Epithelial cell of prostate (primary cell): ENCODE results near the gene CASP6.

Source experiments
- DNase-seq: peaks from one replicate; pipeline ENCODE4 v3.0.0-alpha.2; 2011; ENCODE audit warnings: low read depth, low spot score
- H3K27ac ChIP-seq: fragments of 450-650 bp; 2 replicates; pipeline ENCODE4 v1.5.1; 2017; ENCODE audit warnings: mild to moderate bottlenecking

CASP6 gene

GRCh38 chr4:109702950-109703663, at the start of gene CASP6:
TSS of gene CASP6 (minus strand) at chr4:109703445. CDS start at chr4:109703395, 50 bp downstream.
- no peak for DNase-seq
- peak within 1 kb of the TSS; percentile 64 for H3K27ac ChIP-seq

DNA sequence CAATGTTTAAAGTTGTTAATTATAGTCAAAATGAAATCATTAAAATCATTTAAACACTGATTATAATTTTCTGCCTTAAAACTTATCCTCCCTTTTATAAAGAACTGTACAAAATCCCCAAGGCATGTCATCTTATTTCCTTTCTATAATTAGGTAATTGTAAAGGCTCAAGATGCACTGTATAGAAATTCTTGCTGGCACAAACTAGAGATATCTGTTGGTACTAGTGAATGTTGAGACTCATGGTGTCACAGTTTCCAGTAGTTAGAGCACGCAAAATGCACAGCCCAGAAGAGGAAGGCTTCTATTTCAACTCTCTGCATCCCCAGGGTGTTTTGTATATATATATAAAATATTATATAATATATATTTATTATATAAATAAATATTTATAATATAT, 49.3 kb upstream of the CASP6 start:
- no peak overlapping the region for H3K27ac ChIP-seq
- DNase-seq = no peak

DNA sequence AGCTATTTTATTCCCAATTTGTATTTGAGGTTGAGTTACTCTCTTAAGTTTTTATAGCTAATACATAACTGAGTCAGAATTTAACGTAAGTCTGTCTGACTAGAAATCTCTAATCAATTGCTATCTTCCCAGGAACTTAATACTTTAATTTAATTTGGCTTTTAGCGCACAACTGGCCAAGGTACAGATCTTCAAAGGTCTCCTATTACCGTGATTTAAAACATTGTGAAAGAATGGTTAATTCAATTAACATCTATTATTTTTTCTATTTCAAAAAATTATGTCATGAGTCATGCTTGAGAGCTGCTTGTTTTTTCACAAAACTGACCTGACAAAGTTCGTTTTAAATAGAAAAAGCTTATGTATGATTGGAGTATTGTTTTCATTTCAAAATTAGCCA, 48.6 kb upstream of the CASP6 start:
- no peak overlapping the region for H3K27ac ChIP-seq
- no peak for DNase-seq

- no peak overlapping the region for H3K27ac ChIP-seq
- no peak for DNase-seq
Observed at GRCh38 chr4:109750652-109751244, 47.5 kb upstream of the CASP6 start.

DNA sequence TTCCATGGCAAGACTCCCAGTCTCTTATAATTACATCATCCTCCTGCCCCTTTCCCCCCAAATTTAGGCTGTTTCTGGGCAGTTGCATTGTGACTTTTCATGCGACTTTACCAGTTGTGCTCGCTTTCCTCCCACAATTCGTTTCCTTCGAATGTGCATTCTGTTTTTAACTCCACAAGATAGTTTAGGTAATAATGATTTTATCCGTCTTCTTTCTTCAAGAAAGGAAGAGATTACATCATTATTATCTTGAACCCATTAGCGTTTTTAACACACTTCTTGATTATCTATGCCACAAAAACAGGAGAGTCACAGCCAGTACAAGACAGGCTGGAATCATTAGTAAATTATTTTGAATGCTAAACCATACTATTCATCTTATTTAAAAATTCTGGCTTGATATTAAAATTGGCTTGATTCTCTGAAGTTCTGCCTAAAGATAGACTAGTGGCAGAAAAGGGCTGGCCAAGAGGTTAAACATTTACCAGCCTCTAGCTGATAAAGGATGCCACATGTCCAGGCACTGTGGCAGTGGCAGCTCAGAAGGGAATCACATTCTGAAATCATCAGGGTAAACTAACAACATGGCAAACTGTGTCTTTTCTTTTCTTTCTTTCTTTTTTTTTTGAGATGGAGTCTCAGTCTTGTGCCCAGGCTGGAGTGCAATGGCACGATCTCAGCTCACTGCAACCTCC, 46.3 kb upstream of the CASP6 start:
- no peak overlapping the region for H3K27ac ChIP-seq
- DNase-seq = no peak

- H3K27ac ChIP-seq = no peak overlapping the region
- DNase-seq = no peak
Observed at GRCh38 chr4:109748114-109748513, 44.9 kb upstream of the CASP6 start.

GRCh38 chr4:109746728-109747127, 43.5 kb upstream of the CASP6 start:
- H3K27ac ChIP-seq = no peak overlapping the region
- no peak for DNase-seq

GRCh38 chr4:109745830-109746229, 42.6 kb upstream of the CASP6 start:
- DNase-seq = no peak
- H3K27ac ChIP-seq = no peak overlapping the region

GRCh38 chr4:109739547-109739946, 36.3 kb upstream of the CASP6 start:
- H3K27ac ChIP-seq = no peak overlapping the region
- DNase-seq = no peak

DNA sequence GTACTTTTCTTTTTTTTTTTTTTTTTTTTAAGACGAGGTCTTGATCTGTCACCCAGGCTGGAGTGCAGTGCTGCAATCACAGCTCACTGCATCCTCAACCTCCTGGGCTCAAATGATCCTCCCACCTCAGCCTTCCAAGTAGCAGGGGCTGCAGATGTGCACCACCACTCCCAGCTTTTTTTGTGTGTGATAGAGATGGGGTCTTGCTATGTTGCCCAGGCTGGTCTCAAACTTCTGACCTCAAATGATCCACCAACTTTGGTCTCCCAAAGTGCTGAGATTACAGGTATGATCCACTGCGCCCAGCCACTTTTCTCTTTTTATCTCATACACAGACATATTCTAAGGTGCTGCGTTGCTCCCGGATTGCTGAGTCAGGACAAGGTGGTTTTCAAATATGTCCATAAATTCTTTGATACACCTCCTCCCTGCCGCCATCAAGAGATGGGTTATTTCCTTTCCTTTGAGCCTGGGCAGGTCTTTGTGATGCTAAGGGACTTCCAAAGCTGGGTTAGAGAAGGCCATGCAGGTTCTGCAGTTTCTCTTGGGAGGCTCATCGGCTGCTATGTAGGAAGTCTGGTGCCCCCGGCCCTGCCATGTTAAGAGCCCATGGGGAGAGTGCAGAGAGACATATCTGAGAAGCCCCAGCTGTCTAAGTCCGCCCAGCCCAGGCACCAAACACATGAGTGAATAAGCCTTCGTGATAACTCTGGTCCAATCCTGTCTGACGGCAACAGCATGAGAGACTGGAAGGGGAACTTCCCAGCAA, 35.0 kb upstream of the CASP6 start:
- H3K27ac ChIP-seq = no peak overlapping the region
- no peak for DNase-seq

GRCh38 chr4:109735566-109736365, 32.5 kb upstream of the CASP6 start:
- DNase-seq = no peak
- no peak overlapping the region for H3K27ac ChIP-seq

DNA sequence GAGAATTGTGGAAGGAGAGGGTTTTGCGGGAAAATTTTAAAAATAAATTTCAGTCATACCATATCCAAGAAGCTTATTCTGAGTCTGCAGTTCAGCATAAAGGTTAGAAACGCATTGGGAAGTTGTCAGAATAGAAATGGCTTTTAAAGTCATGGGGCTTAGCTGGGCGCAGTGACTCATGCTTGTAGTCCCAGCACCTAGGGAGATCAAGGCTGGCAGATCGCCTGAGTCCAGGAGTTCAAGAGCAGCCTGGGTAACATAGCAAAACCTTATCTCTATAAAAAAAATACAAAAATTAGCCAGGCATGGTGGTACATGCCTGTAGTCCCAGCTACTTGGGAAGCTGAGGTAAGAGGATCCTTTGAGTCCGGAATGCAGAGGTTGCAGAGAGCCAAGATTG, 30.5 kb upstream of the CASP6 start:
- DNase-seq = no peak
- H3K27ac ChIP-seq = no peak overlapping the region

DNA sequence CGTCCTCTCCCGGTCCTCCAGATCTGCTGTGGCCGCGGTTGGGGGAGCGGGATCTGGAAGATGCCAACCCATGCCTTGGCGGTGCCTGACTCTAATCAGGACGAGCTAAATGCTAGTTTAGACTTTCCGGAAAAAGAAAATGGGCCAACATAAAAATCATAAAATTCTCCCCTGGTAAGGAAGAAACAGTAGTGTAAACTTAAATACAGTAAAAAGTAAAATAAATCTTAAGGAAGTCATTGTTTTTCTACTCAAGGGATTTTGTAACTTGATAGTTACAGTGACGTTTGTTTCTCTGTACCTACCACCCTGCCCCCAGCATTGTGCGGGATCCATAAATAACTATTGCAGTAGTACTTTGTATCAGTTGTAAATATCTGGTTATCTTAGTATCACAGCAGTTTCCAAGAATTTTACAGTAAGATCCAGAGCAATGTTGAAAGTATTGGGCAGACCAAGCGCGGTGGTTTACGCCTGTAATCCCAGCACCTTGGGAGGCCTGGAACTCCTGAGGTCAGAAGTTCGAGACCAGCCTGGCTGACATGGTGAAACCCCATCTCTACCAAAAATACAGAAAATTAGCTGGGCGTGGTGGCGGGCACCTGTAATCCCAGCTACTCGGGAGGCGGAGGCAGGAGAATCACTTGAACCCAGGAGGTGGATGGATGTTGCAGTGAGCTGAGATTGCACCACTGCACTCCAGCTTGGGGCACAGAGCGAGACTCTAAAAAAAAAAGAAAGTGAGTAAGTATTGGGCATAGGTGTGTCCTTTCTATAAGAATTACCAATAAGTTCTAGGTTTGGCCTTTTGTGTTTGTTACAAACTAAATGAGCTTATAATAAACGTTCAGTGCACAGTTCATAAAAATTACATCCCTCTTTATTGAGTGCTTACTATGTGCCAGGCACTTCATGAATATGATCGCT, 27.6 kb upstream of the CASP6 start:
- DNase-seq = no peak
- peak overlapping the region; percentile 77 for H3K27ac ChIP-seq

GRCh38 chr4:109729718-109730618, 26.7 kb upstream of the CASP6 start, which contains the start of gene PLA2G12A:
TSS of gene PLA2G12A (minus strand) at chr4:109730070. CDS start at chr4:109729809, 261 bp downstream.
- peak; percentile 74 for DNase-seq
- H3K27ac ChIP-seq = peak within 1 kb of the TSS; percentile 77

DNA sequence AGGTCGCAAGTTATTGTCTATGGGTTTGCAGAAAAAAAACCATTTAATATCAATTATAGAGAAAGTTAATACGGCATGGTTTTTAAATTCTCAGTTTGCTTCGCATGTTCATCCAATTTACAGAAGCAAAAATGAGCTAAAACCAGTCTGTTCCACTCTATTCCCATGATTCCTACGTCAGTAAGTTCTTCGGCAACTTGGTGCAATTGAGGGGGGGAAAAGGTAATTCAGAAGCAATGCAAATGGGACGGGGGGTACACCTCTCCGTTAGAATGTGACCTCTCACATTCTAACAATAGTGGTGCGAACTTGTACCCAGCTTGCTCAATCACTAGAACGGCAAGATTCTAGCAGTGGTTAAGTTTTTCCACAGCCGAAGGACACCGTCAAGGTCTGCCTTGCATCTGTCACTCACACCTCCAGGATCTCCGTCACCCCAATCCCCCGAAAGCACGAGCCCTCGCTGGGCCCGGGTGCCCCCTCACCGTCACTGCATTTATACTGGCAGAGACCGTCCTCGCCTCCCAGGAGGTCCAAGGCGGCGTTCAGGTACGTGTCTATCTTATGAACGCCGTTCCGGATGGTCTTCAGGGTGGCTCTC, 26.0 kb upstream of the CASP6 start:
- peak overlapping the region; percentile 77 for H3K27ac ChIP-seq
- no peak for DNase-seq

DNA sequence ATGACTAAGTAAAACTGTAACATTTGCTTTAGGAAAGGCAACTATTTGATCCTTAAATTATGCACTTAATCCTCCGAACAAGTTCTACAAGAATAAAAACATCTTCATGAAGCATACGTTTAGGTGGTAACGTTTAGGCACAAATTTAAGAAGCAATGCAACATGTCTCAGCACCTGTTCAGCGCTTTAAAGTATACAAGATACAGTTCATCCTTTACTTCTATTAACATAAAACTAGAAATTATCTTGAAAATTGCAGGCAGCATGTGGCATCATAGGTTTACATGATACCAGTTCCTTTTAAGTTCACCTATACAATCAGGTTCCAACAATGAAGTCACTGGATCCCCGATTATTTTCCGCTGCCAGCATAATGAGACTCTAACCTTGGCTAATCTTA, 25.1 kb upstream of the CASP6 start:
- H3K27ac ChIP-seq = peak overlapping the region; percentile 77
- DNase-seq = no peak

DNA sequence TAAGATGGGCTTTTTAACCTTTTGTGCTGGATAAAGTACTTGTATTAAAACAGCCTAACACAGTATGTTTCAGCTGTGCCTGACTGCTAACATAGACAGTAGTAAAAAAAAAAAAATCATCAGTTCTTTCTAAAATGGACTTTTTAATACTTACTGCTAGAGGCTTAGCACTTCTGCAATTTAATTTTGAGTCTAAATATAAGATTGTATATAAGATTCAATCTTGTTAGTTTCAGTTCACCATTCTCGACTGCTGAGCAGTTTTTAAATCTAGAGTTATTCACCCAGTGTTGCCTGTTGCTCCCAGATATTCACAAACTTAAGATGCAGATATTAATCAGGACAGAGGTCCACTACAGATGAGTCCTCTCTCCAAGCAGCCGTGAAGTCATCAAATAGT, 19.9 kb upstream of the CASP6 start:
- no peak overlapping the region for H3K27ac ChIP-seq
- no peak for DNase-seq
